22Rv1 (cell line): ENCODE data around the gene GSTO1.

ENCODE experiments used
- ZFX ChIP-seq: fragments of 450-650 bp; IDR thresholded peaks from 2 replicates; pipeline ENCODE4 v1.6.1; 2017; ENCODE audit warnings: antibody characterized with exemption, borderline replicate concordance
- TF ChIP-seq, protein P1 (sequence below): fragments of 450-650 bp; IDR thresholded peaks from 2 replicates; pipeline ENCODE4 v1.5.1; 2017; ENCODE audit warnings: mild to moderate bottlenecking

DNA sequence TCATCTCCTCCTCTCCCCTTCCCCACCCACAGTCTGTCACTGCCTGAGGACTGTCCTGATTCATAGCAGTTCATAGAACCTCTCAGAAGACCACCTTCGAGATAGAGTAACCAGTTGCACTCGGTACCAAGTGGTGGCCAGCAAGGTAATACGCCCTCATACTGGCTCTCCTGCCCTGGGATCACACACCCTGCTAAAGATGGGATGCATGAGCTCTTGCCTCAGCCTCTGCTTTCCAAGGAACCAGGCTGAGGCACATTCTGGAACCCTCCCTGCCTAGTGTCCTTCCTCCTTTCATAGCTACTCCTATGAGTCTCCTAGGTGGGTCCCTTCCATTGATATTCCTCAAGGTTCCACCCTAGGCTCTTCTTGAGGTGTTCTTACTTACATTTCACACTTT is 38.1 kb upstream of the GSTO1 start:
- TF ChIP-seq, protein P1, sequence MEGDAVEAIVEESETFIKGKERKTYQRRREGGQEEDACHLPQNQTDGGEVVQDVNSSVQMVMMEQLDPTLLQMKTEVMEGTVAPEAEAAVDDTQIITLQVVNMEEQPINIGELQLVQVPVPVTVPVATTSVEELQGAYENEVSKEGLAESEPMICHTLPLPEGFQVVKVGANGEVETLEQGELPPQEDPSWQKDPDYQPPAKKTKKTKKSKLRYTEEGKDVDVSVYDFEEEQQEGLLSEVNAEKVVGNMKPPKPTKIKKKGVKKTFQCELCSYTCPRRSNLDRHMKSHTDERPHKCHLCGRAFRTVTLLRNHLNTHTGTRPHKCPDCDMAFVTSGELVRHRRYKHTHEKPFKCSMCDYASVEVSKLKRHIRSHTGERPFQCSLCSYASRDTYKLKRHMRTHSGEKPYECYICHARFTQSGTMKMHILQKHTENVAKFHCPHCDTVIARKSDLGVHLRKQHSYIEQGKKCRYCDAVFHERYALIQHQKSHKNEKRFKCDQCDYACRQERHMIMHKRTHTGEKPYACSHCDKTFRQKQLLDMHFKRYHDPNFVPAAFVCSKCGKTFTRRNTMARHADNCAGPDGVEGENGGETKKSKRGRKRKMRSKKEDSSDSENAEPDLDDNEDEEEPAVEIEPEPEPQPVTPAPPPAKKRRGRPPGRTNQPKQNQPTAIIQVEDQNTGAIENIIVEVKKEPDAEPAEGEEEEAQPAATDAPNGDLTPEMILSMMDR = no peak
- no peak for TF ChIP-seq ZFX
